Vagina (tissue), 2 donors: ENCODE results near the gene HRH2. TPM values are rescaled to one million over a fixed set of nuclear protein-coding genes. Genes with fewer than 3 reads are reported as not detected.

Experiments
- DNase-seq, 2 donors: peaks; one replicate each; pipeline ENCODE4 v3.0.0-alpha.2; 2017; ENCODE audit errors: extremely low spot score in 2 of 2
- H3K27ac ChIP-seq: fragments of 200-600 bp; sonication (generic); one replicate; pipeline ENCODE4 v1.5.1; 2019
- H3K27me3 ChIP-seq: fragments of 200-600 bp; sonication (generic); one replicate; pipeline ENCODE4 v1.5.1; 2019
- H3K36me3 ChIP-seq, 2 donors: fragments of 200-600 bp; sonication (generic); one replicate each; pipeline ENCODE4 v1.5.1; 2017 to 2019
- H3K4me1 ChIP-seq: fragments of 200-600 bp; sonication (generic); one replicate; pipeline ENCODE4 v1.5.1; 2019
- H3K4me3 ChIP-seq, 2 donors: fragments of 200-600 bp; sonication (generic); 1 replicate in 1 of 2; 2 replicates in 1 of 2; pipeline ENCODE4 v1.5.1; 2016 to 2019
- H3K9me3 ChIP-seq: fragments of 200-600 bp; sonication (generic); one replicate; pipeline ENCODE4 v1.5.1; 2019
- CTCF ChIP-seq, 3 experiments: fragments of 450-650 bp in 2 of 3; fragments of 200-600 bp in 1 of 3; sonication (generic) in 1 of 3; IDR thresholded peaks; one replicate each; pipeline ENCODE4 v1.5.1; 2017 to 2019; ENCODE audit warnings: antibody characterized with exemption in 3 of 3, mild to moderate bottlenecking in 2 of 3, moderate library complexity in 2 of 3
- POLR2A ChIP-seq, 2 donors: fragments of 450-650 bp; IDR thresholded peaks; one replicate each; pipeline ENCODE4 v1.6.1; 2017; ENCODE audit warnings: antibody characterized with exemption in 2 of 2, mild to moderate bottlenecking in 2 of 2, moderate library complexity in 2 of 2
- POLR2AphosphoS5 ChIP-seq, 2 donors: sonication (generic); formaldehyde crosslinking; IDR thresholded peaks; one replicate each; pipeline ENCODE4 v1.9.0; 2017; ENCODE audit warnings: antibody characterized with exemption in 2 of 2, mild to moderate bottlenecking in 2 of 2, low read depth in 1 of 2; ENCODE audit not compliant: insufficient read depth in 1 of 2
- intact Hi-C: fragments of 100-400 bp; cut with DNase I; formaldehyde crosslinking; loops from one replicate; pipeline ENCODE4 v1.15.1; 2023
- total RNA-seq: library from RNA; depleted of rRNA; stranded (reverse); fragments of >200 nt; gene quantifications from one replicate; pipeline ENCODE4 v1.2.3, GENCODE V29; 2016

HRH2 gene
- total RNA-seq, 1 donor from 2014 or later = 0.98 TPM

GRCh38 chr5:175658299-175659145 is 651 bp downstream of the HRH2 start:
- TF ChIP-seq CTCF (IDR thresholded peaks at IDR 0.05) (no peak), POLR2A (IDR thresholded peaks at IDR 0.05) (no peak), POLR2AphosphoS5 (IDR thresholded peaks at IDR 0.05; ENCODE audit: insufficient read depth in 1 of 2, low read depth in 1 of 2) (no peak)

GRCh38 chr5:175659546-175660253 is 1.8 kb downstream of the HRH2 start:
- DNase-seq = no peak
- H3K27ac ChIP-seq = no peak overlapping the region
- H3K9me3 ChIP-seq = no peaks in the 10 kb centered on the region
- no peak overlapping the region for H3K4me3 ChIP-seq
- no peaks in the 10 kb centered on the region for H3K27me3 ChIP-seq
- no peak for TF ChIP-seq CTCF (IDR thresholded peaks at IDR 0.05)
- intact Hi-C loops = no loop called here
- no peaks in the 10 kb centered on the region for H3K4me1 ChIP-seq
- no peaks in the 10 kb centered on the region for H3K36me3 ChIP-seq

More at GRCh38 chr5:175658299-175659145, 651 bp downstream of the HRH2 start:
- H3K36me3 ChIP-seq = no peaks in the 10 kb centered on the region
- peak overlapping the region; percentile 46 to 59 for H3K4me3 ChIP-seq
- no peaks in the 10 kb centered on the region for H3K4me1 ChIP-seq
- no peak for DNase-seq
- no peaks in the 10 kb centered on the region for H3K9me3 ChIP-seq
- no peaks in the 10 kb centered on the region for H3K27me3 ChIP-seq
- no peak overlapping the region for H3K27ac ChIP-seq
- intact Hi-C loops = no loop called here

GRCh38 chr5:175663186-175664184 is 5.6 kb downstream of the HRH2 start:
- no peak overlapping the region for H3K4me3 ChIP-seq
- H3K27me3 ChIP-seq = no peaks in the 10 kb centered on the region
- no peaks in the 10 kb centered on the region for H3K9me3 ChIP-seq
- no peaks in the 10 kb centered on the region for H3K4me1 ChIP-seq
- TF ChIP-seq POLR2AphosphoS5 (IDR thresholded peaks at IDR 0.05; ENCODE audit: insufficient read depth in 1 of 2, low read depth in 1 of 2) (no peak), POLR2A (IDR thresholded peaks at IDR 0.05) (no peak), CTCF (IDR thresholded peaks at IDR 0.05) (no peak)
- no peak for DNase-seq
- no peak overlapping the region for H3K27ac ChIP-seq
- H3K36me3 ChIP-seq = no peaks in the 10 kb centered on the region
- intact Hi-C loops = no loop called here

- Histone ChIP-seq H3K4me3 (no peak overlapping the region), H3K27ac (no peak overlapping the region), H3K27me3 (no peaks in the 10 kb centered on the region), H3K9me3 (no peaks in the 10 kb centered on the region), H3K36me3 (no peaks in the 10 kb centered on the region), H3K4me1 (no peaks in the 10 kb centered on the region)
- intact Hi-C loops = no loop called here
- DNase-seq = no peak
- TF ChIP-seq POLR2AphosphoS5 (IDR thresholded peaks at IDR 0.05; ENCODE audit: insufficient read depth in 1 of 2, low read depth in 1 of 2) (no peak), CTCF (IDR thresholded peaks at IDR 0.05) (no peak), POLR2A (IDR thresholded peaks at IDR 0.05) (no peak)
These were observed 6.9 kb downstream of the HRH2 start for GRCh38 chr5:175664723-175665122.
